Cardiac fibroblast (primary cell): Measurements from ENCODE around the gene FAM20A.

Experiments used
- DNase-seq, 2 donors: peaks; one replicate each; pipeline versions ENCODE4 v3.0.0 to v3.0.0-alpha.2; 2010; ENCODE audit warnings: low read depth in 2 of 2
- H3K4me3 ChIP-seq, 2 donors: replicated peaks in 1 of 2; 1 replicate in 1 of 2; 2 replicates in 1 of 2; pipeline ENCODE4 v1.5.1; 2011; ENCODE audit warnings: low read depth in 2 of 2, low read length in 2 of 2, mild to moderate bottlenecking in 2 of 2, moderate library complexity in 1 of 2
- CTCF ChIP-seq: IDR thresholded peaks from one replicate; pipeline ENCODE4 v1.5.1; 2011; ENCODE audit warnings: low read depth, mild to moderate bottlenecking, low read length, inconsistent platforms

Gene FAM20A

DNA sequence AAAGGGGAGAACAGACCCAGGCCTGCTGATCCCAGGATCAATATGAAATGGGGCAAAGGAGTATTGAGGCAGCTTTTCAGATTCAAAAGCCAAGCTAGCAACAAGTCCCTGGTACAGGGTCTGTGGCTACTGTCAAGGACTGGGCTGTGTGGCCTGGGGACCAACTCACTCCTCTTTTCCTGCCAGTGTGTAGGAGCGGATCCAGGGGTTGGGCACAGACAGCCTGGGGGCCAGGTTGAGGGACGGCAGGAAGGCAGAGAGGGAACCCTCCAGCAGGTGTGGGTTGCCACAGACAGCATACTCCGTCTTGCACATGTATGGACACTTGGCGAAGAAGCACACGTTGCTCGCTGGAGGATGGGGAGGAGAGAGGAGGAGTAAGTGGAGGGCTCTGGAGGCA, 59.4 kb downstream of the FAM20A start:
- TF ChIP-seq CTCF = no peak
- no peak for DNase-seq
- H3K4me3 ChIP-seq = no peak overlapping the region

- DNase-seq = no peak
- no peak for TF ChIP-seq CTCF
- H3K4me3 ChIP-seq = no peak overlapping the region
Observed at GRCh38 chr17:68540981-68541380, 60.2 kb downstream of the FAM20A start.

- peak; percentile 17 for TF ChIP-seq CTCF
- no peak overlapping the region for H3K4me3 ChIP-seq
- DNase-seq = peak; percentile 36 to 62
Observed at GRCh38 chr17:68539548-68540467, 61.4 kb downstream of the FAM20A start.

DNA sequence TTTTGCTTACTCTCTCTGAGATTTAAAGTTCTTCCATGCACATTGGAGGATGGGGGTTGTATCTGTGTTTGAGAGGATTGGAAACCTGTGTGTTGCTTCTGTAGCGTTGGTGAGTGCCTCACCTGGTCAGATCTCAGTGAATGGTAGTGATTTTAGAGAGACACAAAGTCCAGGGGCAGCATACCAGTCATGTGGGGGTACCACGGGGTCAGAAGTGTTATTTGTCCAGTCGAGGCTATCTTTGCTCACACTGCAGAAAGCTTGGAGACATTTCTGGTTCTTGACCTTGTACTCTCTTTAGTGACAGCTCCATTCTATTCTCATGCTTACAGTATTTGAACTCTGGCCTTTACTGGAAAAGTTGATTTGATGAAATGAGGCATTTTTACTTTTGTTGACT, 65.2 kb downstream of the FAM20A start:
- no peak overlapping the region for H3K4me3 ChIP-seq
- no peak for TF ChIP-seq CTCF
- DNase-seq = no peak

- no peak for DNase-seq
- H3K4me3 ChIP-seq = no peak overlapping the region
- TF ChIP-seq CTCF = no peak
Observed at GRCh38 chr17:68534695-68535088, 66.5 kb downstream of the FAM20A start.

DNA sequence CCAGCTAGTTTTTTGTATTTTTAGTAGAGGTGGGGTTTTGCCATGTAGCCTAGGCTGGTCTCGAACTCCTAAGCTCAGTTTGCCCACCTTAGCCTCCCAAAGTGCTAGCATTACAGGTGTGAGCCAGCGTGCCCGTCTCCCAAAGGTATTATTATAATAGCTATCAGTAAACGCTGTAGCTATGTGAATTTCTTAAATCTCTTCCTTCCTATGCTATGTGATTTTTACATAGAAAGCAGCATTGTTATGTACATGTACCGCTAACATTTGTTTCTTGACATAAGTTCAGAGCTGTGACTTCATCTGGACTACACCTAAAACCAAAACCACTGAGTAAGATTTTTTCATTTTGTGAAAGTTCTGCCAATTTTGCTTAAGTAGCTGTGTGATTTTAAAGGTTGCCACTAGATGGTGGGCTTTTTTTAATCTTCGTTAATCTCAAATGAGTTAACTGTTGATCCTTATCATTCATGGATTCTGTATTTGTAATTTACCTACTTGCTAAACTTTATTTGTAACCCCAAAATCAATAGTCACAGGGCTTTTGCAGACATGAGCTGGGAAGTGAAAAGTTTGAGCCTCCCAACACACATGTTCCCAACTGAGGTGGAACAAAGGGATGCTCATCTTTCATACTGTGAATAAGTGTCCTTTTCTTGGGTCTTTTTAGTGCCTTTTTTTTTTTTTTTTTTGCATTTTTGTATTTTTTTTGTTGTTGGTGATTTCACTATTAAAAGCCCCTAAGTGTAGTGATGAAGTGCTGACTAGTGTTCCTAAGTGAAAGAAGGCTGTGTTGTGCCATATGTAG, 67.1 kb downstream of the FAM20A start:
- TF ChIP-seq CTCF = peak; percentile 25
- DNase-seq = peak; percentile 54 to 59
- no peak overlapping the region for H3K4me3 ChIP-seq
